Muscle of arm (tissue), 12 donors: ENCODE results near the gene GLRA3. TPM values are rescaled to one million over a fixed set of nuclear protein-coding genes. Genes with fewer than 3 reads are reported as not detected.
"Not testable (repeated sequence)": the region's sequence is repeated elsewhere in the genome, so short reads cannot be mapped to it uniquely, and the experiment has no call there.

ENCODE experiments used
- DNase-seq: peaks from one replicate; pipeline ENCODE4 v3.0.0-alpha.2; 2013
- polyA plus RNA-seq, 12 donors: library from polyadenylated mRNA; unstranded; fragments of 120-200 nt; gene quantifications; one replicate each; pipeline ENCODE4 v1.2.1, GENCODE V29; 2013; ENCODE audit not compliant: insufficient read length in 12 of 12

The GLRA3 gene
- polyA plus RNA-seq, 12 donors, result 0.03 to 0.22 TPM; not detected in 10

DNA sequence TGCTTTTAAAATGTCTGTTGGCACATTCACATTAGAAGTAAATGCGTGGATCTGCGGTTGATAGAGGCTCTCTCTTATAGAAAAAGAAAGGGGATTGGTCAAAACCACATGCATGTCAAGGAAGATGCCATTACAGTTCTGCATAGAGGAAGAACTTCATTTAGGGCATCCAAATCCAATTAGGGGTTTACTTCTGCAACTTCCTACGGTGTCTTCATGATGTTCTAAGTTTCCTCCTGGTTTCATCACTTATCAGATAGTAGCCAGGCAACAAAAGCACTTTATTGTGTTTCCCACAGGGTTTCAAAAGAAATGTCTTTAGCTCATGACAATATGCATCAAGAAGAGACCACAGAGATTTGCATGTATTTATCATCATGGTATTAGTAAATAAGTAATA is 170.8 kb downstream of the GLRA3 start:
- no peak for DNase-seq

DNA sequence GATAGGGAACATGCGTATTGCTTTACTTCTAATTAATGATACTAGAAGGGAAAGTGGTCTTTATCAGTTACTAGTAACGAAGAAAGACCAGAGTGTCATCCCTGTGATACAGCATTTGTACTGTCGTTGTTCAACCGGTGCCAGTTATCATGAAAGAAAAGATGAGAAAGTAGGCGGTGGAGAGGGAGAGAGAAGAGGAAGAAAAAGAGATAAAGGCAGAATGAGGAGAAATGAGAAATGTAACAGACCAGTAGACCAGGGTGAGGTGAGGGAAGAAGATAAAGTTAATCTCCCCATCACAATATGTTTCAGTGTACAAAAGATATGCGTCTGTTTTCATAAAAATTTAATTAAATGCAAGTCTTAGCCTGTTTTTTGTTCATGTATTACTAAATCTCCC is 171.6 kb downstream of the GLRA3 start:
- no peak for DNase-seq

DNA sequence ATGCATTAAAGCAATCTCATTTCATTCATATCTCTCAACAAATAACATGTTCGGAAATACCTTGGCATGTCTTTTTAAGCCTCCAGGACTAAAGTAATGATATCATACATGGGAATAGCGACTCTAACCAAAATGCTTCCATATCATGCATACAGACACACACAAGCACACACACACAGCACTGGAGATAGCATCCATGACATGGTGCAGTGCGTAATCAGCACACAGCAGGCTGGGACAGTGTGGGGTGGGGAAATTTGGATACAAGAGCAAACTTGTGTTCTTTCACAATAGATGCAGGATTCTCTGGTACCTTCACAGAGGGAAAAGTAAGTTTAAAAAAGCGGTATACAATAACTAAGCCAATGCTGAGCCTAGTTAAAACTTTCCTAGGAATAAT is 174.4 kb downstream of the GLRA3 start:
- no peak for DNase-seq

DNA sequence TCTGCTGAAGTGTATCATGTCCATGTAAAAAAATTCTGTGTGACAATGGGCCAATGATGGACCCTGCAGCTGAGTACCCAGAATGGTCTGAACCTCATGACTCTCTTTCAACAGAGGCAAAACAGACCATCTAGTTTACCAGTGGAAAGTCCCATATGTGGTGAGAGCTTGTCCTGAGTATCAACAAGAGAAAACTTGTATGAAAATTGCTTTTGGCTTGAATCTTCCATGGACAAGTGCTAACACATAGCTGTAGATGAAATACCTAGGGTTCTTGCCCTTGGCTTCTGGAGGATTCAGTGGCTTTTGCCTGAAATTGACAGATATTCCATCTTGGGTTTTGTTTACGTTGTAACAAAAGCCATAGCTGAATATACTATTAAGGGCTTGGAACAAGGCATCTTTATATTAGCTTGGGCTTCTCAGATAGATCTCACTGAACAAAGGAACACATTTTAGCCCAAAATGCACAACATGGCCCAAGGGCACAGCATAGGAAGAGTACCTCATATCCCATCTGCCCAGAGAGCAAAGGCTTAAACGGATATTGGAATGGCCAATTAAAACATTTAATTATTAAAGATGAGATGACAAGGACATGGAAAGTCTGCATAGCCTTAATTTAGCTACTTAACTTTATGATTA is 178.2 kb downstream of the GLRA3 start:
- no peak for DNase-seq

DNA sequence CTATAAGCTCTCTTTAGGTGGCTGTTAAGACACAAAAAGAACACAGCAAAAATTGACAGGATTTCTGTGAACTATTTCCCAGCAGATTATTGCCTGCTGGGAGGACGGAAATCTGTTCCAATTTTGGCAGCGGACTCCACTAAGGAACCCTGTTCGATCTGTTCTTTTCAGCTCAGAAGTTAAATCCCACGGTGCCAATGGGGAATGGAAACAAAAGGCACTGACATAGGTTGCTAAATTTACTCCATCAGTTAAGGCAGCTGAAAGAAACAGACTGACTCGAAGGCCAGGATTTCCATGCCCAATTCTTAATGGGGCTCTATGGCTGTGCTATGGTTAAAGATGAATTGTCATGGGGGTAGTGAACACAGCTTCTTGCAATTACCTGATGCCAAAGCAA is 180.2 kb downstream of the GLRA3 start:
- DNase-seq, result no peak

DNA sequence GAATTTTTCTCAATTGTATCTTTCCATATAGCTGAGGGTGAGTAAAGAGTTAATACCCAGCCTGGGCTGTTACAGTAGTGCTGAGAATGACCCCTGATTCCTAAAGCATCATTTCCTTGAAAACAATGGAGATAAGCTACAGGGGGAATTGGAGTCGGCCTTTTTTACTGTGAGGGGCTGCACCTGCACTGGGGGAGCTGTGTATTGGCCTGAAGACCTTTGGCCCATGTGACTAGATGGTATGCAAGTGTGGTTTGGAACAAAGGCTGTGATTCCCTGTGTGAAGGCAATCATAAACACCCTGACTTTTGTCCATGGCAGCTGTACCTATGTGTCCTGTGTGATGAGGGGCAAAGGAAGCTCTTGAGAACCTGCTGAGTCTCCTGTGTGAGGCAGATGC is 182.7 kb downstream of the GLRA3 start:
- no peak for DNase-seq

DNA sequence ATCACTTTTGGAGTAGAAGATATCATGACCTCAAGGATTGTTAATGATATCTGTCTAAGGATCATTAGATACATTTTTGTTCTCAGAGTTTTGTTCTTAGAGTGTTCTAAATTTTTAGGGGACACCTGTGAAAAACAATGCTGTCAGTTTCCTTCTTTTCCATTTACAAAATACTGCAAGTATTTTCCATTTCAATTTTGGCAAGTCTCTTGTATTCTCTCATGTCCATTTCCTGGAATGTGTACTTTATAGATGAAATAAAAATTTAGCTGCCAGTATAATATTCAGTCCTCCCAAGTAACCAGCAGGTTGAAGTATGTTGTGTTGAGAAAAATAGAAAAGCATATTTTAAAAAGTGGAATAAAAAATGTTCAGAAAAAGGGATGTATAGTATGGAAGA is 188.9 kb downstream of the GLRA3 start:
- peak; percentile 14 for DNase-seq

DNA sequence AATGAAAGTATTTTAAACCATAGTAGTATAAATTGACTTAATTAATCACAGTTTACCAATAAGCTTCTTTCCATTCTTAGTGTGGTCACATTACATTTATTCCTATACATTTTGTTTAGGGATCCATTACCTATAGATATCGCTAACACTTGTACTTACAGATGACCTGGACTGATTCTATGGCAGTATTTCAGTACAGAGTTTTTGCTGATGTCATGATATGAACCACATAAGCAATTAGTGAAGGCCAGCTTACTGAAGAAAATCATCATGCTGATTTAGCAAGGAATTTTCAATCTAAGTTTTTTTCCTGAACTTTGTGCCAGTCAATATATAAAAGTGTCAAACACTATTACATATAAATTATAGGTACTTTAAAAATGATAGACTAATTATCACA is 193.3 kb downstream of the GLRA3 start:
- no peak for DNase-seq

DNA sequence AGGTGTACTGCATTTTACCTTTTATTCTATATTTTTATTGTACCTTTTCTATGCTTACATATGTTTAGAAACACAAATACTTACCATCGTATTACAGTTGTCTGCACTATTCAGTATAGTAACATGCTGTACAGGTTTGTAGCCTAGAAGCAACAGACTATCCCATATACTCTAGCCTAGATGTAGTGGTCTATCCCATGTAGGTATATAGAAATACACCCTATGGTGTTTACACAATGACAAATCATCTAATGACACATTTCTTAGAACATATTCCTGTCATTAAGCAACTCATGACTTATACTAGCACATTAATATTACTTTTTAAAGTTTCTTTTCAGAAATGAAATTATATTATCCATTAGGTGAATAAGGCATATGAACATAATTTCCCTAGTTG is 195.6 kb downstream of the GLRA3 start:
- no peak for DNase-seq

DNA sequence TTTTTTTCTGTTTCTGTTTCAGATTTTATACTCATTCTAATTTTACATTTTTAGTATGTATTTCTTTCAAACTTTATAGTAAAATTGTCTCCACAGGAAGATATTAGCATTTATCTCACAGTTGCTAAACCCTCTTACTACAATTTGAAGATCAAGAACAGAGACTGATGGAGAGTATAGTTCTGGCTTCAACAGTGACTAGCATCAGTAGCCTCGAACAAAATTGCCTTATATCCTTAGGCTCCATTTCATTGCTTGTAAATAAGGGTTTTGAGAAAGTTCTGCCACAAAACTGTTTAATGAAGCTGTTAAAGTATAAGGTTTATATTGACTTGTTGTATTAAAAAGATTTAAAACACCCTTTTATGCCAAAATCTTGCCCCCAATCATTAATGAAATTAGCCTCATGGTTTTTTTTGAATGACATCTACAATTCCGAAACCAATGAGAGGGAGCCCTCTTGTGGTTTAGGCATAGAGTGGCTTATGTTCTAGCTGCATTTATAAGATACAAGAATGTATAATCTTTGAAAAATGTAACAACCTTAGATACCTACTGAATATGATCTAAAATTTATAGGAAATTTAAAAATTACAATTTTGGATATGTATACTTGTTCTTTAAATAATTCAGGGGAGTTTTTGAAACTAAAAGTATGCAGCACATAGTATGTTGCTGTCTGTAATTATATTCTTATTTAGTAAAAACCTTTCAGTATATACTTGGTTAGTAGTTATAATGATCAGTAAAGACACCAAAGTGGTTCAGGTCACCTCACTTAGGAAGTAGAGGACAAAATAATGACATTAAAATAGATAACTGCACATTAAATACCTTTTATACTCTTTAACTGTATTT is 196.9 kb downstream of the GLRA3 start:
- DNase-seq, result peak; percentile 38

DNA sequence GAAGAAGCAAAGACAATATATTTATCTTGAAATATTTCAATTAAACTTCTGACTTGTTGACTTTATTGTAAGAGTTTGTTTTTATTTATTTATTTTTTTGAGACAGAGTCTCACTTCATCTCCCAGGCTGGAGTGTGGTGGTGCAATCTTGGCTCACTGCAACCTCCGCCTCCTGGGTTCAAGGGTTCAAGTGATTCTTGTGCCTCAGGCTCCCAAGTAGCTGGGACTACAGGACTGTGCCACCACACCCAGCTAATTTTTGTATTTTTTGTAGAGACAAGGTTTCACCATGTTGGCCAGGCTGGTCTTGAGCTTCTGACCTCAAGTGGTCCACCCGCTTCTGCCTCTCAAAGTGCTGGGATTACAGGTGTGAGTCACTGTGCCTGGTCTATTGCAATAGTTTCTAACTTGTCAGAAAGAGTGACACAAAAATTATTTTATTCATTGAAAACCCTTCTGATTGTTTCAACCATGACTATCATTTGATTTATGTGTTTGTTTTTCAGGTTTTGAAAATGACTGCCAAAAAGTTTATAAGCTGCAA is 199.1 kb downstream of the GLRA3 start:
- DNase-seq, result not testable (repeated sequence)

DNA sequence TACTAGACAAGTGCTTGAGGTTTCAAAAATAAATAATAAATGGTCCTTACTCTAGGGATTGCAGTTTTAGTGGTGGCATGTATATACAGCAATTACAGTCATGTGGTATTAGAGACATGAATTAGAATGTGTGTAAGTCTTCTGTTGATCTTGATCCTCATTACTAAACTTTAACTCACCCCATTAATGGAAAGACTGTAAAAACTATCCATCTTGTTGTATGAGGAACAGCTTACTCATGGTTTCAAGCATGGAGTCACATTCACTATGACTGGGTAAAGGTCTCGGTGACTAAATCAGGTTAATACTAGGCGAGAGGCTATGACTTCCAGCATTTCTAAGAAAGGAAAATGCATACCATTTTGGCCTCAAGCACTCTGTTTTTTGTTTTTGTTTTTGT is 199.8 kb downstream of the GLRA3 start:
- no peak for DNase-seq

DNA sequence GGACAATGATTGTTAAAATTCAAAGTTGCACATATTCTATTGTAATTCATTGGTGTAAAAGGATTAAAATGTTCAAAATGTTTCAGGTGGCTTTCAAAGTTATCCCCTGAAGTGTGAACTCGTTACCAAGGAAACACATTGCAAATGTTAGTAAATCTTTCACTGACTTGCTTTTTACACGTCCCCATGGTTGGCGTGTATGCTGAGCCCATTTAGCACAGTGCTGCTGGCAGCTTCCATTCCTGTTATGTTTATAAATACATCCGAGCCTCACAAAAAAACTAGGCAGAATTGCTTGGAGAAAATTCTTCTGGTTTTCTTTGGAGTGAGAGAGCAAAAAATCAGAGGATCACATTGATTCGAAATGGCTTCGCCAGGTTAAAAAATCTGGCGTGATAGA is 200.9 kb downstream of the GLRA3 start:
- DNase-seq, result no peak

DNA sequence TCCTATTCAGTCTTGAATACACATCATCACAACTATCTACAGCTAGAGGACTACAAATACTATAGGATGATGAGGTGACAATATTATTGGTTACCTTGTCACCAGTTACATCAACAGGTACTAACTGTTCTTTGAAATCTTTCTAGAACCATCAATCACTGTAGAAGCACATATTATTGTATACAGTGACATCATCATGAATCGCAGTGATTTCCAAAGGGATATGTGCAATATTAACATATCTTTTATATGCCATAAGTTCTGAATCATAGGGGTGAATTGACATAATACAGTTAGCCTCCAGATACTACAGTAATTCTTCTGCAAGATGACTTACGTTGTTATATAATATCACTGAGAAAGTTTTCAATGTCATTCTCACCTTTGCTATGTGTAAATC is 201.6 kb downstream of the GLRA3 start:
- no peak for DNase-seq

DNA sequence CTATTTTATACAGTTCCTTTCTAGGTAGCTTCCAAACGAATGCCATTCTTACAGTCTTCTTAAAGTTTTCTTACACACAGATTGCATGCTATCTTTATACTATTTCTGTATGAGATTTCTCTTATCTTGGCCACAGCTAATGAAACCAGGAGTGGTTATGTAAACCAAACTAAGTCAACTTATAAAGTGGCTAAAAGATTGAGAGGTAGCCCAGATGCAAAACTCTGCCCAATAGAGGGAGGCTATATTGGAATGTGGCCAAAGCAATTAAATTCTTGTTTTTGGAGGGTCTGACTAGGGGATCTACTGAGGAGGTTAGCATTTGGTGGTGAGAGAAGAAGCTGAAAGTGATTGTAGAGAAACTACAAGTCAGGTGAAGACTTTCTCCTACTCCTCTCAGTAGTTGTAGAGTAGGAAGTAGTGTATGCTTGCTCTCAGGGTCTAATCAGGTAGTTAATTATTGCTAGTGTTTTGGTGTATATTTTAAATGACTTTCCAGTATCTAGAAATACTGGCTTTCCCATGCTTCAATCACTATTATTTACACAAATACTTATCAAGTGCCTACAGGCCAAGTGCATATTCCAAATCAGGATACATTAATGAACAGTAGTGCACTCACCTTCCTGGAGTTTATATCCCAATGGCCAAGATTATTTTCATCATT is 202.6 kb downstream of the GLRA3 start:
- no peak for DNase-seq

DNA sequence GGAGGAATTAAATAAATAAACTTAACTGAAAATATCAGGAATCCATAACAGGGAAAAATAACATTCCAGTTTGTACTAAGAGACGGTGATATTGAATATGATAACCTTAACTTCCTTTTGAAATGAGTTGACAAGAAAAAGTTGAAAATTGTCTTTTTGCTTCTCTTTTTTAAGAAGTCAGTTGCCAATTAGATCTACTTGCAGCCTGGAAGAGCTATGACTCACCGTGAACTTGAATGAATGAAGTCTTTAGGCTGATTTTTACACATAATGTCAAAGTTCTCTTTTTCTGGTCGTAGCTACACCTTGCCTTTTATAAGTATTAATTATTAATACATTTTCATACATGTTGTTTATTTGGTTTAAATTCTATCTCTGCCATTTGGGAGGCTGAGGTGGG is 212.4 kb downstream of the GLRA3 start:
- DNase-seq, result no peak

DNA sequence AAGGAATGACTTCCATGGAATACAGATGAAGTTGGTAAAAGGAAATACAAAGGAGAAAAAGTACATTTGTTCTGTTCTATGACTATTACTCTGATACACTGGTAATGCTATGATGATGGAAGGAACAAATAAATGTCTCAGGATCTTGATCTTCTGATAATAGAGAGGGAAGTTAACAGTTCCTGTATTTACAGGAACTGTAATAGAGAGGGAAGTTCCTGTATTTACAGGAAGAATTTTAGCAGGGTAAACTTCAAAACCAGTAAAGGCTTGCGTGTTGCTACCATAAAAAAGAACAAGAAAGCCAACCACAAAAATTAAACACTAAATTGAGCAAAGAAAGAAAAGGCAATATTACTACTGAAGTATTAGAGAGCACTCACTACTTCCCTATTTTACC is 215.1 kb downstream of the GLRA3 start:
- no peak for DNase-seq

DNA sequence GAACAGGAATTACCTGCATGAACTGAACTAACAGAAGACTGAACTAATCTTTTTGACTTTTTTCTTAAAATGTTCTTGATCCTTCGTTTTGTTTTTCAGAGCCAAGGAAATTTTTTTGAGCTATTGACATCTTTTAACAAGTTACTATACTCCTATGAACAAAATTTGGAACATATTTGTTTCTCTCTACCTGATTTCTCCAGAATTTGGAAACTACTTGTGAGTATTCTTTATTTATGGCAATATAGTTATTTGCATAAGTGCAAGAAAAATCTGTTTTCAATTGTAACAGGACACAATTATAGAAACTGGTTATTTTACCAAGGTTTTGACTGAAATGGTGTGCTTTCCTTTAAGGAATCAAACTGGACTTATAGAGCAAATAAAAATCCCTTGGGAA is 217.3 kb downstream of the GLRA3 start:
- DNase-seq, result no peak

DNA sequence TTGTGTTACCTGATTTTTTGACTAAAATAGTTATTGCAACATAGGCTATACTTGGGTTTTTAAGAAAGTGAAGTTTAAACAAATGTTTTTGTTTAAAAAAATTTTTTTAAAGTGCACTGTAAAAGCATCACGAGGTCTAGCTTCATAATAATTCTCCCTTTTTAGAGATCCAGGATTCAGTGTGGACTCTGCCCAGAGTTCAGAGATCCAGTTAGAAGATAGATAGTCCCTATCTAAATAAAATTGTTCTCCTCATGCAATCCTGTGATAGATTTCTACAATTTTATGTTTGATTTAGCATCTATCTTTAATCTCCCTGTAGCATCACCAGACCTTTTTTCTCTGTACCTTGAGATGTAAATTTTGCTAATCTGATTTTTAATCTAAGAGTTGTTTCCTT is 221.3 kb downstream of the GLRA3 start:
- DNase-seq, result no peak

DNA sequence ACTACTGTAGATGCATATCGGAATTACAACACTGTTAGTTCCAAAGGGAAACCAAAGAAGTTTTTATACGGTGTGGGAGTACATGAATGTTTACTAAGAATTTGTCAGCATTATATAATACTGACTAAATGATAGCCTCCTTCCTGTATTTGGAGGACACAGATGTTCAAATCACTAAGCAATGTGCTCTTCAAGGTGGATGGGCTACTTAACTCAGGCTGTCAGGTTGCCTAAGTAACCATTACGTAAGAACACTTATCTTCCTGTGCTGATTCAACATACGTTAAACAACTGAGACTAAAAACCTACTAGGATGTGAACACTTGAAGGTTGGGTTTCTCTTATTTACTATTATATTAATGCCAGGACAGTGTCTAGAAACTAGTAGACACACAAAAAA is 224.8 kb downstream of the GLRA3 start:
- no peak for DNase-seq

DNA sequence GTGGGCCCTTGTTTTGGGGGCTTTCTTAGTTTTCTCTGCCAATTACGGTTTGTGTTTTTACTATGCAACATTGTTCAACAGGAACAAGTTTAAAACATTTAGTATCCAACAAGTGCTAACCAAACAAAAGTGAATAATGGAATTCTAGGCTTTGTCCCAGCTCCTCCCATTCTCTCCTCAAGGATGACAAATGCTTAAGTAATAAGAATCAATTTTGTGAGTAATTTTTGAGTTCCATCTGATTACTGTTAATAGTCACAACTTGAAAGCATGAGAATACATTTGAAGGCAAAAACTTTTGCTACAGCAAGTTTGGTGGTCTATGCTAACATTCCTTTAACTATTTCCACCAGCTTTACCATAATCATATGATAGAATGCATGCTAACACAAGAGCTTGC is 228.7 kb downstream of the GLRA3 start:
- DNase-seq, result no peak

DNA sequence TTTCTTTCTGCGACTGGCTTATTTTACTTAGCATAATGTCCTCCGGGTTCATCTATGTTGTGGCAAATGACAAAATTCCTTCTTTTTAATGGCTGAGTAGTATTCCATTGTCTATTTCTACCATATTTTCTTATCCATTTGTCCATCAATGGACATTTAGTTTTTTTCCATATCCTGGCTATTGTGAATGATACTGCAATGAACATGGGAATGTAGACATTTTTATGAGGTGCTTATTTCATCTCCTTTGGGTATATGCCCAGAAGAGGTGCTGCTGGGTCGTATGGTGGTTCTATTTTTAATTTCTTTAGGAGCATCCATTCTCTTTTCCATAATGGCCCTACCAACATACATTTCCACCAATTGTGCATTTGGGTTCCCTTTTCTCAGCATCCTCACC is 230.2 kb downstream of the GLRA3 start:
- no peak for DNase-seq

DNA sequence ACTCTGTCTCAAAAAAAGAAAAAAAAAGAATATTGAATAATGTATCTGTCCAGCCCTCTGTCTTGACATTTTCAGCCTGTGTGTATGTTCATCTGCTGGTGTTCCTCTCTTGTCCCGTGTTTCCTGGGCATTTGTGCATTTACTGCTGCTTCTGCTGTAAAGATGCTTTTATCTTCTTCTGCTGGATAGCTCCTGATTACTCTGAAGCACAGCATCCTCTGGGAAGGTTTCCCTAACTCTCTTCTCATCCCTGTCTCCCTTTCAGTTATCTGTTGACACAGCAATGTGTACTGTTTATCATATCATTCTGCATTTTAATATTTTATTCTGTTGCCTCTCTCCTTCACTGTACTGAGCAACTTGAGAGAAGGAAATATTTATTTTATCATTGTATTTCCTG is 232.5 kb downstream of the GLRA3 start:
- DNase-seq, result no peak
